Kidney (tissue), 14 donors: ENCODE results near the gene MEIS2. TPM values are rescaled to one million over a fixed set of nuclear protein-coding genes. Genes with fewer than 3 reads are reported as not detected.

Experiments
- DNase-seq, 5 donors: peaks; one replicate each; pipeline ENCODE4 v3.0.0-alpha.2; 2013 to 2020
- FAIRE-seq: peaks from 2 replicates; lab custom pipeline; 2012; peaks lifted over from hg19 to GRCh38; lab: Jason Lieb, UNC
- H3K27ac ChIP-seq, 2 donors: one replicate each; pipeline ENCODE4 v1.7.0; 2013; ENCODE audit warnings: low read depth in 2 of 2, low read length in 2 of 2, inconsistent platforms in 1 of 2
- H3K27me3 ChIP-seq: one replicate; pipeline ENCODE4 v1.7.1; 2013; ENCODE audit warnings: low read length, inconsistent platforms; ENCODE audit not compliant: control insufficient read depth, insufficient read depth
- H3K36me3 ChIP-seq, 3 donors: one replicate each; pipeline versions ENCODE4 v1.7.0 to v1.7.1; 2013; ENCODE audit warnings: low read length in 3 of 3, control low read depth in 1 of 3, inconsistent platforms in 1 of 3; ENCODE audit not compliant: insufficient read depth in 3 of 3, control insufficient read depth in 2 of 3
- H3K4me1 ChIP-seq, 3 donors: one replicate each; pipeline versions ENCODE4 v1.7.0 to v1.7.1; 2013; ENCODE audit warnings: low read length in 3 of 3, inconsistent platforms in 1 of 3, low read depth in 1 of 3; ENCODE audit not compliant: control insufficient read depth in 2 of 3, insufficient read depth in 2 of 3
- H3K4me3 ChIP-seq, 3 donors: one replicate each; pipeline versions ENCODE4 v1.7.0 to v1.8.1; 2013; ENCODE audit warnings: low read length in 3 of 3, control low read depth in 1 of 3, inconsistent platforms in 1 of 3
- H3K9ac ChIP-seq, 3 donors: one replicate each; pipeline versions ENCODE4 v1.7.0 to v1.7.1; 2013; ENCODE audit warnings: low read length in 3 of 3, control low read depth in 1 of 3, inconsistent platforms in 1 of 3
- H3K9me3 ChIP-seq, 3 donors: one replicate each; pipeline versions ENCODE4 v1.7.0 to v1.7.1; 2013; ENCODE audit warnings: low read length in 3 of 3, control low read depth in 1 of 3, inconsistent platforms in 1 of 3; ENCODE audit not compliant: control insufficient read depth in 2 of 3, insufficient read depth in 1 of 3
- intact Hi-C: fragments of 100-400 bp; cut with DNase I; formaldehyde crosslinking; loops from one replicate; pipeline ENCODE4 v1.11.1; 2022
- polyA plus RNA-seq: library from polyadenylated mRNA; stranded (reverse); fragments of 350-450 nt; fragmentation: Illumina TruSeq; extraction: RNeasy Lipid Tissue Mini Kit (QIAGEN cat#74804); gene quantifications from one replicate; pipeline ENCODE4 v1.2.3, GENCODE V29; 2014; ENCODE audit warnings: low read depth, low replicate concordance; ENCODE audit not compliant: insufficient read depth
- total RNA-seq: library from RNA; stranded (reverse); fragmentation: NEBNext Ultra II Directional; extraction: Animal tissue kit (Norgen Biotek cat#: 25700); gene quantifications from one replicate; pipeline ENCODE4 v1.2.1, GENCODE V29; 2021
- TF ChIP-seq, protein P1 (sequence below): IDR thresholded peaks from 3 replicates; pipeline ENCODE4 v1.5.1; 2012; ENCODE audit warnings: mild to moderate bottlenecking, moderate library complexity, borderline replicate concordance; ENCODE audit not compliant: insufficient read depth; ENCODE audit errors: extremely low read depth
- donor health status: control.
- donor health status: control.
- donor health status: control.
- donor health status: control.
- donor health status: control.
- donor health status: DM: yes; HTN: yes; CAD: no.
- donor health status: Normal renal cell carcinoma (clear cell type).

MEIS2 gene
- total and polyA plus RNA-seq, 2 donors from 2014 or later: 14.7 to 50.9 TPM

DNA sequence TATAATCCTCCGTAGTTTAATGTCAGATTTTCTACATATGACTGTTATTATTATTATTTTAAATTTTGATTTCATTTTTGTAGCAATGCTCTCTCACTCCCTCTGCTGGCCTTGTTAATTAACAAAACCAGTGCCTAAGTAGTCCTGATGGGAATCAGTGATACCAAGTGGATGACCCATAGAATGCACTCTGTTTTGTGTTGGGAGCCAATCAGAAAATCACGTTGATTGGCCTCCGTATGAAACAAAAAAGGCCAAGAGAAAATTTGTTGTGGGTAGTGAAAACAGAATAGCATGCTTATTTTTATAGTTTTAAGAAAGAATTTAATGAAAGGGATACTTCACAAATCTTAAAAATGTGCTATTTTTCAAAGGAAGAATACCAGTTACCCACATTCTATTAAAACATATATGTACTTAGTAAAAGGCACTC, 34.4 kb upstream of the MEIS2 start:
- H3K9me3 ChIP-seq: no peaks in the 10 kb centered on the region
- DNase-seq: peak in 1 of 5 donors; percentile 50
- no peak for FAIRE-seq
- H3K27me3 ChIP-seq: no peaks in the 10 kb centered on the region
- TF ChIP-seq, protein P1, sequence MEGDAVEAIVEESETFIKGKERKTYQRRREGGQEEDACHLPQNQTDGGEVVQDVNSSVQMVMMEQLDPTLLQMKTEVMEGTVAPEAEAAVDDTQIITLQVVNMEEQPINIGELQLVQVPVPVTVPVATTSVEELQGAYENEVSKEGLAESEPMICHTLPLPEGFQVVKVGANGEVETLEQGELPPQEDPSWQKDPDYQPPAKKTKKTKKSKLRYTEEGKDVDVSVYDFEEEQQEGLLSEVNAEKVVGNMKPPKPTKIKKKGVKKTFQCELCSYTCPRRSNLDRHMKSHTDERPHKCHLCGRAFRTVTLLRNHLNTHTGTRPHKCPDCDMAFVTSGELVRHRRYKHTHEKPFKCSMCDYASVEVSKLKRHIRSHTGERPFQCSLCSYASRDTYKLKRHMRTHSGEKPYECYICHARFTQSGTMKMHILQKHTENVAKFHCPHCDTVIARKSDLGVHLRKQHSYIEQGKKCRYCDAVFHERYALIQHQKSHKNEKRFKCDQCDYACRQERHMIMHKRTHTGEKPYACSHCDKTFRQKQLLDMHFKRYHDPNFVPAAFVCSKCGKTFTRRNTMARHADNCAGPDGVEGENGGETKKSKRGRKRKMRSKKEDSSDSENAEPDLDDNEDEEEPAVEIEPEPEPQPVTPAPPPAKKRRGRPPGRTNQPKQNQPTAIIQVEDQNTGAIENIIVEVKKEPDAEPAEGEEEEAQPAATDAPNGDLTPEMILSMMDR: peak; percentile 51
- no peaks in the 10 kb centered on the region for H3K4me1 ChIP-seq
- H3K36me3 ChIP-seq: no peaks in the 10 kb centered on the region
- H3K4me3 ChIP-seq: no peak overlapping the region
- intact Hi-C loops: no loop called here
- H3K9ac ChIP-seq: no peak overlapping the region
- no peak overlapping the region for H3K27ac ChIP-seq

DNA sequence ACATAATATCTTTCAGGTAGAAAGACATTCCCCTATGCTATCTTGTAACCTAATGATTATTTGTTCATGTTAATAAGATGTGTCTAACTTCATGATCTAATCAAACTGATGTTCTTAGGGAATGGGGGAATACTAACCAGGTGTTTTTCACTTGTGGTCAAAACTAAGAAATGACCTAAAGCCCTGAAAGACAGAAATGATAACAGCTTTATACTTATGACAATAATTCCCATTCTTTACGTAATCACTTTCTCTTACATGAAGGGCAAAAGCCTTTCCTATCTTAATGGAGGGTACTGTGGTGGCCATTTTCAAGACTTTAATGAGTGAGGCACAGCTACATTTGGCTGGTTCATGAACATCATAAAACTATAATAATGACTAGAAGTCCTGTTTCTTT, 33.9 kb upstream of the MEIS2 start:
- TF ChIP-seq, protein P1: no peak
- Histone ChIP-seq H3K9ac (no peak overlapping the region), H3K9me3 (no peaks in the 10 kb centered on the region), H3K36me3 (no peaks in the 10 kb centered on the region), H3K4me1 (no peaks in the 10 kb centered on the region), H3K4me3 (no peak overlapping the region), H3K27me3 (no peaks in the 10 kb centered on the region), H3K27ac (no peak overlapping the region)
- intact Hi-C loops: no loop called here
- FAIRE-seq: no peak
- DNase-seq: no peak

DNA sequence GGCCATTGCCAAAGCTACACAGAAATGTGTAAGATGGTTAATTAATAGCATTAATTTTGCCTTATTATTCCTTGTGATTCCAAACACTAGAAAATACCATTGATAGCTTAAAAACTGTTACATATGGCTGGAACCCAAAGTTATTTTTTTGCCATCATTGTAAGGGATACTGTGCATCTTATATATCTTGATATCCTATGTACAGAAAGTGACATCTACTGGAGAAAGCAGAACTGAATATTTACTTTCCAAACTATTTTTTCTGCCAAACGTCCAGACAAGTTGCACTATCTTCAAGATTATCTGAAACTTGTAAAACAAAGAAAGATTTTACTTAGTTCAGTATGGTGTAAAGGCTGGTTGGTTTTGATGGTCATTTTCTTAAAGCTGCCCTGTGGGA, 33.3 kb upstream of the MEIS2 start:
- no peak for FAIRE-seq

More for the DNA sequence above, 33.3 kb upstream of the MEIS2 start:
- TF ChIP-seq, protein P1: no peak
- Histone ChIP-seq H3K27me3 (no peaks in the 10 kb centered on the region), H3K27ac (no peak overlapping the region), H3K4me1 (no peaks in the 10 kb centered on the region), H3K9ac (no peak overlapping the region), H3K9me3 (no peaks in the 10 kb centered on the region), H3K36me3 (no peaks in the 10 kb centered on the region), H3K4me3 (no peak overlapping the region)
- intact Hi-C loops: no loop called here
- DNase-seq: peak in 1 of 5 donors; percentile 78
